HUDEP-2 (cell line): ENCODE results near the gene CD8B.

ENCODE experiments used
- DNase-seq, 76 experiments: peaks; one replicate each; lab custom pipeline; 2025; ENCODE audit not compliant: unreplicated experiment in 76 of 76; lab: John Stamatoyannopoulos, UW

Gene CD8B

GRCh38 chr2:86806059-86806857 is 55.4 kb downstream of the CD8B start:
- no peak for DNase-seq

DNA sequence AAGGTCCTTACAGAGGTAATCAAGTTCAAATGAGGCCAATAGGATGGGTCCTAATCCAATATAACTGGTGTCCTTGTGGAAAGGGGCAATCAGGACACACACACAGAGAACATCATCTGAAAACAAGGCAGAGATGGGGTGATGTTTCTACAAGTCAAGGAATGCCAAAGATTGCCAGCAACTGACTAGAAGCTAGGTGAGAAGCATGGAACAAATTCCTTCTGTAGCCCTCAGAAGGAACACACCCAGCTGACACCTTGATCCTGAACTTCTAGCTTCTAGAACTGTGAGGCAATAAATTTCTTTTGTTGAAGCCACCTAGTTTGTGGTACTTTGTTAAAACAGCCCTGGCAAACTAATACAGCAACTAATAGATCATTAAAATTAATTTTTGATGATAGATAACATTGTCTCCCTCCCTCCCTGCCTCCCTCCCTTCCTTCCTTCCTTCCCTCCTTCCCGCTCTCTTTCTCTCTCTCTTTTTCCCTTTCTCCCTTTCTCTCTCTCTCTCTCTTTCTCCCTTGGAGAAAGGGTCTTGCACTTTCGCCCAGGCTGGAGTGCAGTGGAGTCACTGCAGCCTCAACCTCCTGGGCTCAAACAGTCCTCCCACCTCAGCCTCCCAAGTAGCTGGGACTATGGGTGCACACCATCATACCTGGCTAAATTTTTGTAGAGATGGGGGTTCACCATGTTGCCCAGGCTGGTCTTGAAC is 60.7 kb downstream of the CD8B start:
- DNase-seq: no peak

- DNase-seq: no peak
These were observed 66.8 kb downstream of the CD8B start for GRCh38 chr2:86794861-86795260.

GRCh38 chr2:86793752-86794151 is 67.9 kb downstream of the CD8B start:
- no peak for DNase-seq

- no peak for DNase-seq
These were observed 70.1 kb downstream of the CD8B start for GRCh38 chr2:86791573-86791972.

DNA sequence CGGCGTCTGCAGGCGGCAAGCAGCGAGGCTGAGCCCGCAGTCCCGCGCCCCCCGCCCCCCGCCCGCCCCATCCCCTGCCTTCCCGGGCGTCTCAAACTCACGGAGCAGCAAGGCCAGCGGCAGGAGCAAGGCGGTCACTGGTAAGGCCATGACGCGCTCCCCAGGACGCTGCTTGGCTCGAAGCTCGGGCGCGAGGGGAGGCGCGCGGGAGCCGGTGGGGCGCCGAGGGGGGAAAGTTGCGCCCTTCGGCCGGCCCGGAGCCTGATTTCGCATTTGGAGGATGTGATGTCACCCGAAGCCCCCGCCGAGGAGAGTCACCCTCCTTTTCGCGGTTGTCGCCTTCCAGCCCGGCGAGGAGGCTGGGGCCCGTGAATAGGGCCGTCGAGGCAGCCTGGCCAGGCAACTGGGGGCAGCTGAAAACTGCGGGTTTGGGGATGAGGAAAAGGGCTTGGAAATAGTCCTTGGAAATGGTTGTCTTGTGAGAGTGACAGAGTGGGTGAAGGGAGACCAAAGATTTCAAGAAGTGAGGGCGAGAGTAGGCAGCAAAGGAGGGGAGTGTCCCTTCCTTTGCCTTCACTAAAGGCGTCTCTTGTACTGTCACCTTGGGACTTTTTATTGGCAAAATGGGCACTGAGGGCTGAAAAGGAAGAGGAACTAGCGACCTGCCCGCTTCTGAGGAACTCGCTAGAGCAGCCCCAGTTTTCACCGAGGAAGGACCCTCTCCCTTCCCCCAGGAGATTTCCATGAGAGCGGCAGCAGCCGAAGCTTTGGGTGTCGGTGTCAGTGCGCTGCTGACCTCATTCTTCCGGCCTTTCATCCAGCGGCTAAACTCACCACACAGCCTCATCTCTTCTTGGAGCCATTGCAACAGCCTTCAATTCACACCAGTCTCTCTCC is 70.8 kb downstream of the CD8B start, which contains the start of gene CD8A:
Gene CD8A (minus strand): TSS at position 238 of the 897 bp plus-strand sequence. CDS start 88 bp downstream, at position 150.
- DNase-seq: no peak

DNA sequence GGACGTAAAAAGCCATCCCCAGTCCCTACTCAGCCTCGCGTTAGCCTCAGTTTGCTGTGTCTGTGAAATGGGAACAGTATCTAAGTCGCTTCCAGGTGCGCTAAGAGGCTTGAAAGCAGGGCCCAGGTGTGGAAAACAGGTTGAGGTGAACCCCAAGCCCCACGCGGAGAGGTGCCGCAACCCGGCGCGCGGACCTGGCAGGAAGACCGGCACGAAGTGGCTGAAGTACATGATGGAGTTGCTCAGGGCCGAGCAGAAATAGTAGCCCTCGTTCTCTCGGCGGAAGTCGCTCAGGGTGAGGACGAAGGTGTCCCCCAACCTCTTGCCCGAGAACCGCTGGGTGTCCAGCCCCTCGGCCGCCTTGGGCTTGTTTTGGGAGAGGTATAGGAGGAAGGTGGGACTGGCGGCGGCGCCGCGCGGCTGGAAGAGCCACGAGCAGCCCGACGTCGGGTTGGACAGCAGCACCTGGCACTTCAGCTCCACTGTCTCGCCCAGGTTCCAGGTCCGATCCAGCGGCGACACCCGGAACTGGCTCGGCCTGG is 71.5 kb downstream of the CD8B start:
- no peak for DNase-seq

GRCh38 chr2:86789687-86790133 is 72.0 kb downstream of the CD8B start:
- no peak for DNase-seq

- DNase-seq: no peak
These were observed 72.6 kb downstream of the CD8B start for GRCh38 chr2:86788881-86789686.

- DNase-seq: no peak
These were observed 73.5 kb downstream of the CD8B start for GRCh38 chr2:86788165-86788564.

GRCh38 chr2:86787736-86788135 is 74.0 kb downstream of the CD8B start:
- DNase-seq: peak in 4 of 76 experiments; percentile 11 to 46 (median 24)

- peak in 1 of 76 experiments; percentile 13 for DNase-seq
These were observed 75.6 kb downstream of the CD8B start for GRCh38 chr2:86786001-86786536.

DNA sequence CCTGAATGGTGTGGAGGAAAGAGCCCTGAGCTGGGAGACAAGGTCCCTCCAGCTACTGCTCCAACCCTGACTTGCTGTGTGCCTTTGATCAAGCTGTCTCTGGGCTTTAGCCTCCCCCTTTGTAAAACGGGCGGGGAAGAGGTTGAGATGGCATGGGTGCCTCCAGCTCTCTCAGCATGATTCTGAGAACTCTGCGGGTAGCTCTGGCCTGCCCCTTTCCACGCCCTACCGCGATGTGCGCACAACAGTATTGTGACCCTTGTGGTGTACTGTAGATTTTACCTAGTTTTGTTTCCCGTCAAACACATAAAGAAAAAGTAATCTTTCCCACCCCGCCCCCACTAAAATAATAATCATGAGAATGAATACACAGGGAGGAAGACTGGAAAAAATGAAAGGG is 76.2 kb downstream of the CD8B start:
- no peak for DNase-seq

GRCh38 chr2:86783615-86784339 is 77.9 kb downstream of the CD8B start:
- no peak for DNase-seq

- DNase-seq: no peak
These were observed 78.9 kb downstream of the CD8B start for GRCh38 chr2:86782748-86783147.

- DNase-seq: no peak
These were observed 80.3 kb downstream of the CD8B start for GRCh38 chr2:86781363-86781762.

GRCh38 chr2:86779971-86780370 is 81.7 kb downstream of the CD8B start:
- no peak for DNase-seq

DNA sequence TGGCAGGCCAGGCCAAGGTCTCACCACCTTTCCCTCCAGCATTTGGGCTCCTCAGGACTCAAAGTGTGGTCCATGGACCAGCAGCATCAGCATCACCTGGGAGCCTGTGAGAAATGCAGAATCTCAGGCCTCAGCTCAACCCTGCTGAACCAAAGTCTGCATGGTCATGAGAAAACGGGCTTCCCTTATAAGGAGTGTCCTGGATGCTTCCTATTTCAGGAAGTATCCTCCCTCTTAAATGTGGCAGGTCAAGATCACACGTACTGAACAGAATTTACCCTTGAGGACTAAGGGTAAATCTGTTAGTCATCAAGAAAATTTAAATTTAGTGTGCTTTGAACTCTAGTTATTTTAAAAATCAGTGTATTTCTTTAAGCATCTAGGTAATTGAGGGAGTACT is 82.7 kb downstream of the CD8B start:
- no peak for DNase-seq

DNA sequence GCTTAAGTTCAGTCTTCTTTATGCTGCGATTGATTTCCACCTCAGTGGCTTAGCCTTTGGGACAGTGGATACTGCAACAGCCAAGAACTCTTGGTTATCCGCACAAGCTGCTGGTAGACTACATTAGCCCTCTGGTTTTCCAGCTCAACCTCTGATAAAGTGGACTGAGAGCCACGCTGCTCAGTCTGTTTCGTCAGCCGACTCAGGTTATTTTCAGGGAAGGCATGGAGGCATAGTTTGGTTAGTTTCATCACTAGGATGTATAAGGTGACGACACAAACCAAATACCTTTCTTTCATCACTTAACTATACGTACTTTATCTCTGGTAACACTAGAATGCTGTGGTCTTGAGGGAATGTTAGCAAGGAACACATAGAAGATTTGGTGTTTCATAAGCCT is 85.2 kb downstream of the CD8B start:
- DNase-seq: no peak
